ES-I3 (cell line): ENCODE results near the gene DPP10.

Source experiments
- H3K36me3 ChIP-seq: 2 replicates; pipeline ENCODE4 v1.6.1; 2013; ENCODE audit warnings: mild to moderate bottlenecking, low read length, control low read depth, moderate library complexity; ENCODE audit not compliant: insufficient read depth
- H3K4me1 ChIP-seq: 2 replicates; pipeline ENCODE4 v1.6.1; 2013; ENCODE audit warnings: mild to moderate bottlenecking, control low read depth, low read length; ENCODE audit not compliant: insufficient read depth
- H3K9ac ChIP-seq: 2 replicates; pipeline ENCODE4 v1.6.1; 2013; ENCODE audit warnings: low read depth, mild to moderate bottlenecking, low read length, moderate library complexity
- H3K9me3 ChIP-seq: 2 replicates; pipeline ENCODE4 v1.6.1; 2013; ENCODE audit warnings: mild to moderate bottlenecking, low read length, moderate library complexity; ENCODE audit not compliant: control insufficient read depth, insufficient read depth

Gene DPP10

DNA sequence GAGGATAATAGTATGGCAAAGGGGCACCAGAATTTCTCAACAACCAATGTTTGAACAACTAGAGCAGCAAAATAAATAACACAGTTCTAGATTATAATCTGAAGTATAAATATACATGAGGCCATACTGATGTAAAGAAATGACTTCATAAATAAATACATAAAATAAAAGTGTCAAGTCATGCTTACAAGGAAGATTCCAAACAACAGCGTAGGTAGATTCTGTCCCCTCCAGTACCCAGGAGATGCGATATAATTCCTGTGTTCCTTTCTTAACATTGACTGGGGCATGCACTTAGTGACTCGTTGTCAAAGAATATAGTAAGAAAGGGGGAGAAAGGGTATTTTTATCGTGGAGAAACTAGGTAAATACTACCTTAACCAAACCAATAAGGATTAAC is 355.1 kb downstream of the DPP10 start:
- Histone ChIP-seq H3K36me3 (no peaks in the 10 kb centered on the region), H3K9me3 (no peaks in the 10 kb centered on the region), H3K4me1 (no peaks in the 10 kb centered on the region), H3K9ac (no peak overlapping the region)

DNA sequence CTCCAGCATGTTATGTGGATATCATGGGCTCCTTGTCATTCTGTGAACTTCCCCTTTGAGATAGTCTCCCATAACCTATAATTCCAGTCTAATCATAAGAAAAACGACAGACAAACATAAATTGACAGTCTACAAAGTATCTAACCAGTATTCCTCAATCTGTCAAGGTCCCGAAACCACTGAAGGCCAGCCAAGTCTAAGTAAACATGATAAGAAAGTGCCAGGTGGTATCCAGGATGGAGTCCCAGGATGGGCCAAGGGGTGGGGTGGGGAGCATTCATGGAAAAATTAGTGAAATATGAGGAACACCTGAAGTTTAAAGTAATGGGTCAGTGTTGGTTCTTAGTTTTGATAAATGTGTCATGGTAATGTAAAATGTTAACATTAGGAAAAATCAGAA is 355.5 kb downstream of the DPP10 start:
- Histone ChIP-seq H3K9me3 (no peaks in the 10 kb centered on the region), H3K36me3 (no peaks in the 10 kb centered on the region), H3K9ac (no peak overlapping the region), H3K4me1 (no peaks in the 10 kb centered on the region)

DNA sequence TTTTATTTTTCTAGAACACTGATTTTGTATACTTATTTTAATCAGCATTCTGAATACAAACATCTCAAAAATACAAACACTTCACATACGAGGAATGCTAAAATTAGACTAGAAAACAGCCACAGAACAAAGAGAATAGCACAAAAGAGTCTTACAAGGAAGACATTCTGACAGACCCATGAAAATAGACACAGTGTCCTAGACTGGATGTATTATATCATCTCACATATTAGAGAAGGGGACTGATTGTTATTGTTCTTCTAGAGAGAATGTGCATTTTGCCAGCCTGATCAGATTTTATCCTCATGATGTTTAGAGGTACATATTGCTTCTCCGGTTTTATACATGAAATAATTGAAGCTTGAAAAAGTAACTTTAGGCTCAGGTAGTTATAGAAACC is 357.9 kb downstream of the DPP10 start:
- Histone ChIP-seq H3K36me3 (no peaks in the 10 kb centered on the region), H3K9ac (no peak overlapping the region), H3K4me1 (no peaks in the 10 kb centered on the region), H3K9me3 (no peaks in the 10 kb centered on the region)

GRCh38 chr2:114805195-114805594 is 362.8 kb downstream of the DPP10 start:
- Histone ChIP-seq H3K4me1 (0 out of 2 replicates have a peak, but pooled peaks cover 6% of the 10 kb centered on the region), H3K9me3 (no peaks in the 10 kb centered on the region), H3K9ac (no peak overlapping the region), H3K36me3 (no peaks in the 10 kb centered on the region)

- no peak overlapping the region for H3K9ac ChIP-seq
- H3K9me3 ChIP-seq = no peaks in the 10 kb centered on the region
- H3K4me1 ChIP-seq = 0 out of 2 replicates have a peak, but pooled peaks cover 6% of the 10 kb centered on the region
- H3K36me3 ChIP-seq = no peaks in the 10 kb centered on the region
Measured at GRCh38 chr2:114810092-114810491, 367.7 kb downstream of the DPP10 start.

DNA sequence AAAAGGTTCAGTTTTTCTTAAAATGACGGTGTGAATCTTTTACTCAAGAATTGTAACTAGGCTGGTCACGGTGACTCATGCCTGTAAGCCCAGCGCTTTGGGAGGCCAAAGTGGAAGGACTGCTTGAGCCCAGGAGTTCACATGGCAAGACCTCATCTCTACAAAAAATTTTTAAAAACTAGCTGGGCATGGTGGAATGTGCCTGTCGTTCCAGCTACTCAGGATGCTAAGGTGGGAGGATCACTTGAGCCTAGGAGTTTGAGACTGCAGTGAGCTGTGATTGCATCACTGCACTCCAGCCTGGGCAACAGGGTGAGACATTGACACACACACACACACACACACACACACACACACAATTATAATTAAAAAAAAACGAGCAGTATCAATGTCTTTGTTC is 369.8 kb downstream of the DPP10 start:
- no peak overlapping the region for H3K9ac ChIP-seq
- no peaks in the 10 kb centered on the region for H3K36me3 ChIP-seq
- H3K4me1 ChIP-seq = 0 out of 2 replicates have a peak, but pooled peaks cover 6% of the 10 kb centered on the region
- no peaks in the 10 kb centered on the region for H3K9me3 ChIP-seq

DNA sequence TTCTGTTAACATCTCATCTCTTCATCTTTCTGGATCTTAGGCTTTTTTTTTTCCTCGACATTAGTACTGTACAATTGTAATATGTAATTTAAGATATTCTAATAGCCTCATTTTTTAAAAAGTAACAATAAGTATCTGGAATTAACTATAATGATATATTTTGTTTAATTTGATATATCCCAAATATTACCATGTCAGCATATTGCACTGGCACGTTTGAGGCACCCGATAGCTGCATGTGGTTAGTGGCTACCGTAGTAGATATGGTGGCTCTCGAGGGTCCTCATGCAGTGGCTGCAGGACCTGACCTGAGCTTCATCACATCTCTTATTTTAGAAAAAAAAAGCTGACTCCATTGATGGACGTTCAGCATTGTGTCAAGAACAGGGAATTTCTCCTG is 371.9 kb downstream of the DPP10 start:
- H3K4me1 ChIP-seq = 0 out of 2 replicates have a peak, but pooled peaks cover 4% of the 10 kb centered on the region
- no peaks in the 10 kb centered on the region; the same call in 1 of the 2 replicates for H3K9me3 ChIP-seq
- no peaks in the 10 kb centered on the region for H3K36me3 ChIP-seq

GRCh38 chr2:114821055-114821454 is 378.6 kb downstream of the DPP10 start:
- Histone ChIP-seq H3K4me1 (no peaks in the 10 kb centered on the region), H3K36me3 (no peaks in the 10 kb centered on the region), H3K9me3 (peaks cover 22% of the 10 kb centered on the region), H3K9ac (no peak overlapping the region)

More for the DNA sequence above, 371.9 kb downstream of the DPP10 start:
- no peak overlapping the region for H3K9ac ChIP-seq

GRCh38 chr2:114843963-114844362 is 401.5 kb downstream of the DPP10 start:
- Histone ChIP-seq H3K36me3 (no peaks in the 10 kb centered on the region), H3K9me3 (no peaks in the 10 kb centered on the region), H3K4me1 (no peaks in the 10 kb centered on the region), H3K9ac (no peak overlapping the region)

GRCh38 chr2:114857196-114857595 is 414.8 kb downstream of the DPP10 start:
- Histone ChIP-seq H3K4me1 (no peaks in the 10 kb centered on the region), H3K36me3 (no peaks in the 10 kb centered on the region), H3K9me3 (no peaks in the 10 kb centered on the region)

DNA sequence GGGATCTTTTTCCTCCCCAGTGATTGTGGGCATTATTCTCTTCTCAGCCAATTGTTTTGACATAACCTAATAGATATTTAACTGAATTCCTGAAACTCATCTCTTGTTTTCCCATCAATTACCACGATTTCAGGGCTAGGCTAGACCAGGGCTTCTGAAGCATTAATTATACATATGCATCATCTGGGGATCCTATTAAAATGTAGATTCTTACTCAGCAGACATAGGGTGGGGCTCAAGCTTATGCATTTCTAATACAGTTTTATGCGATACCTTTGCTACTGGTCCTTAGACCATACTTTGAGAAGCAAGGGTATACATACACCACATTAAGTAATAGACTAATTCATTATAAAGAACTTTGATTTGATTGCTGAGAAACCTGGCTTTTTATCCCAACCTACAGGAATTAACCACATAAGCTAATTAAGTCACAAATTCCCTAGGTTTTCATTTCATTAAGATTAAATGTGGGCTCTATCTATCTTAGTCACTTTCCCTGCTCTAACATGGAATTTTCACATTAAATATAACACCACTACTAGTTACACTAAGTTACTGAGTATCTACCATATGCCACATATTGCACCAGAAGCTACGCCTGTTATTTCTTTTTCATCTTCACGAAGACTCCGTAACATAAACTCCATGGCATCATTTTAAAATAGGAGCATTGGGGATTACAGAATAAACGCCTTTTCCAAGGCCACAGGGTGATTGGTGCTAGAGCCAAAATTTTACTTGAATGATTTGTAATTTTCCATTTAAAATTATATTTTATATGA is 417.5 kb downstream of the DPP10 start:
- H3K9me3 ChIP-seq = no peaks in the 10 kb centered on the region

More at GRCh38 chr2:114857196-114857595, 414.8 kb downstream of the DPP10 start:
- no peak overlapping the region for H3K9ac ChIP-seq

DNA sequence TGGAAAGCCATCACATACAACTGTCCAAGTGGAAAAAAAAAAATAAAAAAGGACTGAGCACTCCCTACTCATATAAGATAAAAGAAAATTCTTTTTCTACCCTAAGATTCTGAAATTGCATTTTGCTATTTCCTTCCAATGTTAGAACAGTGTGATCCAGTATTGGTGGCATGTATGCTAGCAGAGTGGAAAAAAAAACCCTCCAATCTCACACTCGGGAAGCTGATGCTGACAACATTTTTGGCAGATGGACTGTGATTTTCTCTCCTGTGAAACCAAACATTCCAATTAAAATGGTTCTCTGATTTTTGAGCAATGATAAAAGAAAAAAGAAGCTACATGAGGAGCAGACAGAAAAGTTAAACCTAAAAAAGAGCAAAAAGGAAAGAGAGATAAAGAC is 419.8 kb downstream of the DPP10 start:
- Histone ChIP-seq H3K36me3 (no peaks in the 10 kb centered on the region), H3K9ac (no peak overlapping the region), H3K4me1 (no peaks in the 10 kb centered on the region), H3K9me3 (no peaks in the 10 kb centered on the region)

More for the DNA sequence above, 417.5 kb downstream of the DPP10 start:
- Histone ChIP-seq H3K4me1 (no peaks in the 10 kb centered on the region), H3K9ac (no peak overlapping the region), H3K36me3 (no peaks in the 10 kb centered on the region)

DNA sequence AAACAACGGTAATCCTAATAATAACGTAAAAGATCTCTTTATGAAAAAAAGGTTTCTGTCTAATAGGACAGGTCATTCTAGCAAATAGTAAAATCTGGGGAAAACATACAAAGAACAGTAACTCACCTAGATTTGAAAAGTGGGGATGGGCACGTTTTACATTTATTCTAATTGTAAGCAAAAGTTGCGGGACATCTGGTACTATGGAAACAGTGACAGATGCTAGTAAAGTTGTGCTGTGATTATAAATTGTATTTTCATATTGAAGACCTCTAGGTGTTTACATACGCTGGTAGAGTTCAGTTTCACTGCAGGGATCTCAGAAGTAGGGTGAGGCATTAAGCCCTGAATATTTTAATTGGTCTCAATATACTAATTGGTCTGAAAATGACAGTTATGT is 422.5 kb downstream of the DPP10 start:
- H3K4me1 ChIP-seq = no peaks in the 10 kb centered on the region
- H3K36me3 ChIP-seq = no peaks in the 10 kb centered on the region
- no peaks in the 10 kb centered on the region for H3K9me3 ChIP-seq
- H3K9ac ChIP-seq = no peak overlapping the region

DNA sequence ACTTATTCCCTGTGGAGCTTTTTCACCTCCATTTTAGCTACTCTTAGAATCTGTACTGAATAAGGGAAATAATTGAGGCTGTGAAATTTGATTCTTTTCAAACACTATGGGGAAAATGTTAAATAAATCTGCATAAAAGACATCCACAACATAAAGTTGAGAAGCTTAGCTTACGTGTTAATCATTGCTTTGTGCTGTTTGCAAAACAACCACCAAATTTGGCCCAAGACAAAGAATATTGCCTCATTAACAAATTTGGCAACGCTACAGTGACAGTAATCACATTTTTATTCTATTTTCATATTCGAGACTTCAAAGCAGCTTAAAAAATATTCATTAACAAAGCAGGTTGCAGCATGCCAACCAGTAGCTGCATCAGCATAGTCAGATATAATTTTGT is 437.6 kb downstream of the DPP10 start:
- H3K9me3 ChIP-seq = no peaks in the 10 kb centered on the region
- no peaks in the 10 kb centered on the region for H3K4me1 ChIP-seq
- H3K9ac ChIP-seq = no peak overlapping the region
- H3K36me3 ChIP-seq = no peaks in the 10 kb centered on the region

GRCh38 chr2:114919985-114920384 is 477.5 kb downstream of the DPP10 start:
- H3K9ac ChIP-seq = no peak overlapping the region
- no peaks in the 10 kb centered on the region for H3K9me3 ChIP-seq
- no peaks in the 10 kb centered on the region for H3K36me3 ChIP-seq
- no peaks in the 10 kb centered on the region for H3K4me1 ChIP-seq
